Adrenal gland (tissue), 12 donors: Measurements from ENCODE around the gene BBS9. TPM values are rescaled to one million over a fixed set of nuclear protein-coding genes. Genes with fewer than 3 reads are reported as not detected.

ENCODE experiments used
- DNase-seq, 7 donors: peaks; one replicate each; pipeline ENCODE4 v3.0.0-alpha.2; 2019 to 2020
- H3K27ac ChIP-seq, 5 donors: fragments of 200-600 bp; sonication (generic) in 4 of 5; 1 replicate in 3 of 5; 2 replicates in 2 of 5; pipeline versions ENCODE4 v1.5.1 to v1.8.0; 2016 to 2020; ENCODE audit warnings: mild to moderate bottlenecking in 1 of 5
- H3K27me3 ChIP-seq: fragments of 200-600 bp; 2 replicates; pipeline ENCODE4 v1.8.0; 2021
- H3K36me3 ChIP-seq, 2 donors: fragments of 200-600 bp; replicated peaks in 1 of 2; 1 replicate in 1 of 2; 2 replicates in 1 of 2; pipeline versions ENCODE4 v1.5.1 to v1.8.0; 2018 to 2022
- H3K4me1 ChIP-seq, 2 donors: fragments of 200-600 bp; replicated peaks in 1 of 2; 1 replicate in 1 of 2; 2 replicates in 1 of 2; pipeline versions ENCODE4 v1.5.1 to v1.8.0; 2018 to 2021
- H3K4me3 ChIP-seq, 4 donors: fragments of 200-600 bp; sonication (generic) in 3 of 4; one replicate each; pipeline ENCODE4 v1.5.1; 2016 to 2018
- H3K9me3 ChIP-seq, 3 donors: fragments of 200-600 bp; sonication (generic) in 1 of 3; replicated peaks in 1 of 3; 1 replicate in 2 of 3; 2 replicates in 1 of 3; pipeline versions ENCODE4 v1.5.1 to v1.8.0; 2016 to 2021
- POLR2A ChIP-seq, 2 donors: fragments of 450-650 bp; IDR thresholded peaks; one replicate each; pipeline ENCODE4 v1.6.1; 2017; ENCODE audit warnings: antibody characterized with exemption in 2 of 2, mild to moderate bottlenecking in 2 of 2, moderate library complexity in 1 of 2
- WGBS, 4 donors: extraction: QIAGEN DNeasy Blood & Tissue Kit in 2 of 4; methylation state at CpG; one replicate each; pipeline versions ENCODE4 v1.1.5 to v1.1.7; 2013 to 2017; 5-methylcytosine and 5-hydroxymethylcytosine counted together
- intact Hi-C, 2 donors: fragments of 100-400 bp; cut with DNase I; formaldehyde crosslinking; loops; one replicate each; pipeline versions ENCODE4 v1.14.1 to v1.15.0; 2022 to 2023
- polyA plus RNA-seq, 3 donors: library from polyadenylated mRNA; stranded (reverse); fragments of 200-250 nt in 2 of 3; fragments of 350-450 nt in 1 of 3; fragmentation: Illumina TruSeq in 1 of 3; extraction: RNeasy Lipid Tissue Mini Kit (QIAGEN cat#74804) in 1 of 3; gene quantifications; one replicate each; pipeline ENCODE4 v1.2.3, GENCODE V29; 2013 to 2014
- total RNA-seq, 9 donors: library from RNA; depleted of rRNA in 4 of 9; stranded (reverse); fragments of >200 nt in 4 of 9; fragments of 120-200 nt in 1 of 9; fragmentation: NEBNext Ultra II Directional in 1 of 9; extraction: Animal tissue kit (Norgen Biotek cat#: 25700) in 1 of 9; gene quantifications; one replicate each; pipeline versions ENCODE4 v1.1.0 to v1.2.4, GENCODE V29; 2013 to 2023
- TF ChIP-seq, protein P1 (sequence below), 6 experiments: fragments of 450-650 bp in 4 of 6; fragments of 200-600 bp in 2 of 6; sonication (generic) in 1 of 6; IDR thresholded peaks; 1 replicate in 5 of 6; 2 replicates in 1 of 6; pipeline versions ENCODE4 v1.5.1 to v1.8.0; 2016 to 2021; ENCODE audit warnings: antibody characterized with exemption in 6 of 6, mild to moderate bottlenecking in 2 of 6, moderate library complexity in 1 of 6
- donor health status: healthy with polysubstance abuse.
- donor health status: Bipolar disorder and iron deficiency.
- donor health status: DM: yes; HTN: yes; CAD: no.
- donor health status: DM: no; HTN: no; CAD: no.
- donor health status: DM: no; HTN: no; CAD: no.
- donor health status: DM: yes; HTN: yes; CAD: no.

The BBS9 gene
- total and polyA plus RNA-seq, 12 donors, result 5.6 to 39.4 (median 21.7) TPM

DNA sequence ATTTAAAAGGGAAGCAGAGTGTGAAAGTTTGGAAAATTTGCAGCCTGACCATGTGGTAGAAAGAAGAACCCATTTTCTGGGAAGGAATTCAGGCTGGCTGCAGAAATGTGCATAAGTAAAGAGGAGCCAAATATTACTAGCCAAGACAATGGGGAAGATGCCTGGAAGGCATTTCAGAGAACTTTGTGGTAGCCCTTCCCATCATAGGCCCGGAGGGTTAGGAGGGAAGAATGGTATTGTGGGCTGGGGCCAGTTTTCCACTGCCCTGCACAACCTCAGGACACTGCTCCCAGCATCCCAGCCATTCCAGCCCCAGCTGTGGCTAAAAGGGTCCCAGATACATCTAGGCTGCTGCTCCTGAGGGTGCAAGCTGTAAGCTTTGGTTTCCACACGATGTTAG, 497.5 kb downstream of the BBS9 start:
- no peaks in the 10 kb centered on the region for H3K27me3 ChIP-seq
- no peaks in the 10 kb centered on the region for H3K4me1 ChIP-seq
- TF ChIP-seq, protein P1, sequence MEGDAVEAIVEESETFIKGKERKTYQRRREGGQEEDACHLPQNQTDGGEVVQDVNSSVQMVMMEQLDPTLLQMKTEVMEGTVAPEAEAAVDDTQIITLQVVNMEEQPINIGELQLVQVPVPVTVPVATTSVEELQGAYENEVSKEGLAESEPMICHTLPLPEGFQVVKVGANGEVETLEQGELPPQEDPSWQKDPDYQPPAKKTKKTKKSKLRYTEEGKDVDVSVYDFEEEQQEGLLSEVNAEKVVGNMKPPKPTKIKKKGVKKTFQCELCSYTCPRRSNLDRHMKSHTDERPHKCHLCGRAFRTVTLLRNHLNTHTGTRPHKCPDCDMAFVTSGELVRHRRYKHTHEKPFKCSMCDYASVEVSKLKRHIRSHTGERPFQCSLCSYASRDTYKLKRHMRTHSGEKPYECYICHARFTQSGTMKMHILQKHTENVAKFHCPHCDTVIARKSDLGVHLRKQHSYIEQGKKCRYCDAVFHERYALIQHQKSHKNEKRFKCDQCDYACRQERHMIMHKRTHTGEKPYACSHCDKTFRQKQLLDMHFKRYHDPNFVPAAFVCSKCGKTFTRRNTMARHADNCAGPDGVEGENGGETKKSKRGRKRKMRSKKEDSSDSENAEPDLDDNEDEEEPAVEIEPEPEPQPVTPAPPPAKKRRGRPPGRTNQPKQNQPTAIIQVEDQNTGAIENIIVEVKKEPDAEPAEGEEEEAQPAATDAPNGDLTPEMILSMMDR (IDR thresholded peaks at IDR 0.05), result no peak
- no peaks in the 10 kb centered on the region for H3K36me3 ChIP-seq
- intact Hi-C loops, result no loop called here
- WGBS, 4 donors, result 95 to 100% (median 97%) methylated on average over 1 to 2 of the region's 2 CpGs
- no peak overlapping the region for H3K4me3 ChIP-seq
- no peak for DNase-seq
- H3K9me3 ChIP-seq, result no peaks in the 10 kb centered on the region
- H3K27ac ChIP-seq, result no peak overlapping the region

- Histone ChIP-seq H3K4me1 (no peaks in the 10 kb centered on the region), H3K36me3 (no peaks in the 10 kb centered on the region), H3K4me3 (no peak overlapping the region), H3K9me3 (no peaks in the 10 kb centered on the region), H3K27ac (no peak overlapping the region), H3K27me3 (no peaks in the 10 kb centered on the region)
- intact Hi-C loops, result no loop called here
- 65 to 71% (median 69%) methylated on average over 3 of the region's 3 CpGs for WGBS, 4 donors
- peak in 1 of 7 donors; percentile 29 for DNase-seq
- TF ChIP-seq POLR2A (IDR thresholded peaks at IDR 0.05), result no peak
- TF ChIP-seq, protein P1 (IDR thresholded peaks at IDR 0.05), result no peak
Observed at GRCh38 chr7:33627741-33628140, 498.4 kb downstream of the BBS9 start.

GRCh38 chr7:33628894-33629293, 499.5 kb downstream of the BBS9 start:
- Histone ChIP-seq H3K27ac (no peak overlapping the region), H3K27me3 (no peaks in the 10 kb centered on the region), H3K36me3 (no peaks in the 10 kb centered on the region), H3K9me3 (no peaks in the 10 kb centered on the region), H3K4me1 (no peaks in the 10 kb centered on the region), H3K4me3 (no peak overlapping the region)
- intact Hi-C loops, result no loop called here
- WGBS, 4 donors, result 84 to 93% (median 87%) methylated on average over 2 of the region's 2 CpGs
- no peak for TF ChIP-seq POLR2A (IDR thresholded peaks at IDR 0.05)
- TF ChIP-seq, protein P1 (IDR thresholded peaks at IDR 0.05), result no peak
- DNase-seq, result no peak

DNA sequence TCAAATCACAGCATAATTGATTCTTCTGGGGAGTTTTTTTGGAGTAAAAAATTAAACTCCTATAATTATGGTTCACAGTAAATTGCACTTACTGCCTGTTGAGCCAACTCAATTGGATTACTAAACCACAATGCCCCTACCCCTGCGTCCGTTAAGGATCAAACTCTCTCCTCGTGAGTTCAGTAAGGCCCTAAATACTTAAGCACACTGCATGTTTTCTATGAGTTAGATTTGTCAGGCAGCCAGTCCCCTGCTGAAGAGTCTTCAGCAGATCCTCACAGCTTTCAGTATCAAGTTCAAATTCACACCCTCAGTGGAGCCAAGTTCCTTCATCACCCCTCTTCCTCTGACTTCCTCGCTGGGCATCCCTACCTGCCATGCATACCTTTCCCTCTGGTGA, 501.0 kb downstream of the BBS9 start:
- WGBS, 4 donors, result 84 to 97% (median 94%) methylated on average over 4 of the region's 4 CpGs
- Histone ChIP-seq H3K4me1 (no peaks in the 10 kb centered on the region), H3K27me3 (no peaks in the 10 kb centered on the region), H3K9me3 (no peaks in the 10 kb centered on the region), H3K36me3 (no peaks in the 10 kb centered on the region), H3K27ac (no peak overlapping the region), H3K4me3 (no peak overlapping the region)
- intact Hi-C loops, result no loop called here
- no peak for DNase-seq
- TF ChIP-seq, protein P1 (IDR thresholded peaks at IDR 0.05), result no peak
- TF ChIP-seq POLR2A (IDR thresholded peaks at IDR 0.05), result no peak
